Stimulated activated CD4-positive, alpha-beta T cell treated with anti-CD3 and anti-CD28 coated beads, Interleukin-12 subunit alpha, Interleukin-12 subunit beta, amount 100 ng/mL, for 4 hours (primary cell): ENCODE results near the gene TAF4B.
"Not testable (repeated sequence)": the region's sequence is repeated elsewhere in the genome, so short reads cannot be mapped to it uniquely, and the experiment has no call there.

Source experiments
- DNase-seq: peaks from one replicate; pipeline ENCODE4 v3.0.0-alpha.2; 2020

The TAF4B gene

GRCh38 chr18:26307161-26307773 is 81.0 kb downstream of the TAF4B start:
- no peak for DNase-seq

DNA sequence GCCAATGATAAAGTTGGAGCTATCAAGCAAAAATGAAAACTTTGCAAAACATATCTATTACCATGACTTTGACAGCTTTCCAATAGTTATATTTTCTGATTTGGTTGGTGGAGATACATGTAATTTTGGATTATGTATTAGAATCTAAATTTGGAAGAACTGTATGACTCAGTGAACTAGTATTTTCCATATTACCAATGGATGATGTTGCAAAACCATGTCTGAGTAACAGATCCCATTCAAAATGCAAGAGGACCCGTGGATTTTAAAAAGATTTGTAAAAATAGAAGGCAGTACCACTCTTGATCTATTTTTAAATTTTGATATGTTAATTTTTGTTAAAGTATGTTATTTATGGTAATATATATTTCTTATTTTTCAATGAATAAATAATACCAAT is 83.0 kb downstream of the TAF4B start:
- no peak for DNase-seq

DNA sequence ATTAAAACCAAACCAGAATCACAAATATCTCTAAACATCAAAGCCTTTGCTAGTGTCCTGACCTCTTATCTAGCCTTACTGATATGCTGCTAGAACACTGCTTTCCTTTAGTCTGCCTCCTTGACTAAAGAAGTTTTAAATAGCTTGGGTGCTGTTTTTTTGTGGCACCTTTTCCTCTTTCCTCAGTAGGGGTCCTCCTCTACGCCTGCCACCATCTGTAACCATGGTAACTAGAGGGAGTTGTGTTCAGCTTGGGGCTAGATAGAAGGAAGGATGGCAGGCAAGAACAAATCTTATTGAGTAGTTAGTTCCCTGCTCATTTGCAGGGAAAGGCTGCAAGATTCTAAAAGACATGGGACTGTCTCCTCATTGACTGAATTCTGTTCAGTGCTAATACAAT is 86.0 kb downstream of the TAF4B start:
- DNase-seq: no peak

DNA sequence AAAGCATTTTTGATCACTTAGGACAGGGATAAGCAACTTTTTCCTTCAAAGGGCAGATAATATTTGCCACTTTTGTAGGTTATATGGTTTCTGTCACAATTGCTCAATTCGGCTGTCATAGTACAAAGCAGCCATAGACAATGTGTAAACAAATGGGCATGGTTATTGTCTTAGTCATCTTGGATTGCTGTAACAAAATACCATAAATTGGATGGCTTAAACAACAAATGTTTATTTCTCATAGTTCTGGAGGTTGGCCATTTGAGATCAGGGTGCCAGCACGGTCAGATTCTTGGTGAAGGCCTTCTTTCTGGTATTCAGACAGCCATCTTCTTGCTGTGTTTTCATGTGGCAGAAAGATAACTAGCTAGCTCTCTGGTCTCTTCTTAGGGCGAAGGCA is 91.2 kb downstream of the TAF4B start:
- no peak for DNase-seq

- no peak for DNase-seq
Measured at GRCh38 chr18:26320686-26321085, 94.4 kb downstream of the TAF4B start.

- DNase-seq: no peak
Measured at GRCh38 chr18:26322890-26323653, 96.8 kb downstream of the TAF4B start.

DNA sequence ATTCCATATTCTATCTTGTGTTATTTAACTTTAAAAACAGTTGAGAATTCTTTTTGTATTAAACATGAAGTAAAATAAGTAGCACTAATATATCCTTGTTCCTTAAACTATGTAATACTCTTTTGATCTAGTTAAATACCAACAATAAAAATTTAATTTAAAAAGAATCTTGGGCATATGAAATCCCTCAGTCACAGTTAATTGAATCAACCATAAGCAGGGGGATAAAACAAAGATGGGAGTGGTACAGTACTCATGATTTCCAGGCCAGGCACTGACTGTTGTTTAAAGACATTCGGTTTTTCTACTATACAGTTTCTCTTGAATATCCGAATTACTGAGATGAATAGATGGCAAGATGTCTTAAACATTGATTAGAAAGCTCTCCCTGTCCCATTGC is 99.5 kb downstream of the TAF4B start:
- DNase-seq: no peak

DNA sequence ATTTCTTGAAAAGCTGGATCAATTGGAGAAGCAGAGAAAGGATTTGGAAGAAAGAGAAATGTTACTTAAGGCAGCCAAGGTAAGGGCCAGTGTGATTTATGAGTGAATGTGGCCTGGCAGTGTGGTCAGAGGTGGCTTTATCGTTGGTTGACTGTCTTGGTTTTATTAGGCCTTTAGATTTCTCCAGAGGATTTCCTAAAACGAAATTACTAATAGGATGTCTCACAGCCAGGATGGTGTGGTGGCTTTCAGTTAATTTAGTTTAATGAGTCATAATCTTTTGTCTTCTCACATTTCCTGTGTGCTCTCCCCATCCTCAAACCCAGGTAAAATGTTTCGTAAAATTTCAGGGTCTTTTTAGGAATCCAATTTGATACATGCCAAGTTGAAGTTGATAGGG is 100.8 kb downstream of the TAF4B start:
- no peak for DNase-seq

DNA sequence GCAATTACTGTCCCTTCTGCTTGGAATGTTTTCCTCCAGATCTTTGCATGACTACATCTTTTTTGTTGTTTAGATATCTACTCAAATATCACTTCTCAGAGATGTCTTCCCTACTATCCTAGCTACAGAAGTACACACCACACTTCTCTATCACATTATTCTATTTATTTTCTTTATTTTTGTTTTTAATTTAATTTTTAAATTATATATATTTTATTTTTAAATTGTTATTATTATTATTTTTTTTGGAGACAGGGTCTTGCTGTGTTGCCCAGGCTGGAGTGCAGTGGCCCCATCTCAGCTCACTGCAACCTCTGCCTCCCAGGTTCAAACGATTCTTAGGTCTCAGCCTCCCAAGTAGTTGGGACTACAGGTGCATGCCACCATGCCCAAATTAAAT is 106.7 kb downstream of the TAF4B start:
- no peak for DNase-seq

- DNase-seq: no peak
Measured at GRCh38 chr18:26335156-26335555, 108.9 kb downstream of the TAF4B start.

- DNase-seq: no peak
Measured at GRCh38 chr18:26335571-26336487, 109.6 kb downstream of the TAF4B start.

DNA sequence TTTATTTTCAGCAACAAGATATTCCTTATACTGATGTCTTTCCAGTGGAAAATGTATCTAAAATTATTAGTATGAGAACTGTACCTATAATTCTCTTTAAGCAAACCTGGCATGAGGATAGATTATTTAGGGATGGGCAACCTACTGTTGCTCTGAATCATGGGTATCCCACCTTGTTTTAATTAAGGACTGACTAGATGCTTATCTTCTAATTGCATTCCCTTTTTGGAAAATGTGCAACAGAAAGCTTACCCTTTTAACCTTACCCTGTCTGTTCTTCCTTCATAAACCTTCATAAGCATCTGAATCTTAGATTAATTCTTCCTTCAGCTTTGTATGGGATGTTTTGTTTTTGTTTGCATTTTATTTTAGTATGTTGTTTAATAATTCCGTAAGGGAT is 110.3 kb downstream of the TAF4B start:
- no peak for DNase-seq

- DNase-seq: no peak
Measured at GRCh38 chr18:26342646-26343045, 116.4 kb downstream of the TAF4B start.

DNA sequence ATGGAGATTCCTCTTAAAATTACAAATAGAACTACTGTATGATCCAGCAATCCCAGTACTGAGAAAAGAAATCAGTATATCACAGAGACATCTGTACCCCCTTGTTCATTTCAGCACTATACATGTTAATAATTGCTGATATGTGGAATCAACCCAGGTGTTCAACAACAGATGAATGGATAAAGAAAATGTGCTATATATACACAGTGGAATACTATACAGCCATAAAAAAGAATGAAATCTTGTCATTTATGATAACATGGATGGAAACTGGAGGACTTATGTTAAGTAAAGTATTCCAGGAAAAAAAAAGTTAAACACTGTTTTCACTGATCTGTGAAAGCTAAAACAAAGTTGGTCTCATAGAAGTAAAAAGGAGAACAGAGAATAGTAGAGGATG is 124.7 kb downstream of the TAF4B start:
- DNase-seq: no peak

GRCh38 chr18:26356045-26356785 is 130.0 kb downstream of the TAF4B start:
- no peak for DNase-seq

DNA sequence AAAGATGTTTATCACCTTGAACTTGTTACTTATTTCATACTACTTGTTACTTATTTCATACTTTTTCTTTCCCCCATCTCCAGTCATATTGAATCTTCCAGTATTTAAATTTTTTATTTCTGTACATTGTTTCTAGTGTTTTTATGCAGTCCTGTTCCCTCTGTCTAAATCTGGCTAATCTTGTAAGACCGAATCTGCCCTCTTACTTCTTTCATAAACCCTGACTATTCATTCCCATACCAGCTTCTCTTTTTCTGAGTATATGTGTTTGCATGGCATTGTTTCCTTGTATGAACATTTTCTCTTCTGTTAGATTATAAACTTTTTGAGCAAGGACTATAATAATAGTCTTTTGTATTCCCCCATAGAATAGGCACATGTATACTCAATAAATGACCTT is 131.7 kb downstream of the TAF4B start:
- no peak for DNase-seq

GRCh38 chr18:26362021-26362420 is 135.8 kb downstream of the TAF4B start:
- DNase-seq: no peak

GRCh38 chr18:26367425-26367824 is 141.2 kb downstream of the TAF4B start:
- no peak for DNase-seq

- no peak for DNase-seq
Measured at GRCh38 chr18:26370037-26370436, 143.8 kb downstream of the TAF4B start.

- no peak for DNase-seq
Measured at GRCh38 chr18:26376105-26376504, 149.9 kb downstream of the TAF4B start.

DNA sequence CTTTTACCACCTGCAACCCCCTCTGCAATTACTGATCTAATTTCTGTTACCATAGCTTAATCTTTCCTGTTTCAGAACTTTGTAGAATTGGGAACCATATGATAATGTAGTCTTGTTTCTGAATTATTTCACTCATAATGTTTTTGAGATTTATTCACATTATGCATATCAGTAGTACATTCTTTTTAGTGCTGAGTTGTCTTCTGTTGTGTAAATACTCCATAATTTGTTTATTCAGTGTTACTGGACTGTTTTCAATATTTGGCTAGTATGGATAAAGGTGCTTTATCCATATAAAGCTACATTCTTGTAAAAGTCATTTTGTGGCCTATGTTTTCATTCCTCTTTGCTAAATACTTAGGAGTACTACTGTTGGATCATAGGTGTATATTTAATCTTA is 152.5 kb downstream of the TAF4B start:
- DNase-seq: no peak

DNA sequence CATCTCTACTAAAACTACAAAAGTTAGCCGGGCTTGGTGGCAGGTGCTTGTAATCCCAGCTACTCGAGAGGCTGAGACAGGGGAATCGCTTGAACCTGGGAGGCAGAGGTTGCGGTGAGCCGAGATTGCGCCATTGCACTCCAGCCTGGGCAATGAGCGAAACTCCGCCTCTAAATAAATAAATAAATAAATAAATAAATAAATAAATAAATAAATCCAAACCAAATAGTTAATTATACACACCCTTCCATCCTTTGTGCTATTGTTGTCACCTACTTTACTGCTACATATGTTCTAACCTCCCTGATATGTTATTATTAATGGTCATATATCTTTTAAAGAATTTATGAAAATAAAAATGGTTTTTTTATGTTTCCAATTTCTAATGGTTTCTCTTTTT is 155.3 kb downstream of the TAF4B start:
- DNase-seq: not testable (repeated sequence)
